GM10248 (cell line): Measurements from ENCODE around the gene GFER.
A peak's percentile ranks its signal among the peaks of the same experiment; 100 is the strongest.
"Not testable (repeated sequence)": the region's sequence is repeated elsewhere in the genome, so short reads cannot be mapped to it uniquely, and the experiment has no call there.

ENCODE experiments used
- CTCF ChIA-PET: fragments of 300-600 bp; sonication (Branson Sonifier 250); formaldehyde crosslinking; extraction: SDS; loops from one replicate; lab custom pipeline; 2021; ENCODE audit warnings: antibody characterized with exemption; lab: Yijun Ruan, JAX
- POLR2A ChIA-PET: fragments of 350-650 bp; sonication (Branson Sonifier 250); formaldehyde crosslinking; extraction: SDS; loops from one replicate; lab custom pipeline; 2020; ENCODE audit warnings: antibody characterized with exemption; lab: Yijun Ruan, JAX
- DNase-seq: peaks from one replicate; pipeline ENCODE4 v3.0.0; 2012; ENCODE audit errors: extremely low spot score
- TF ChIP-seq, protein P1 (sequence below): IDR thresholded peaks from 2 replicates; pipeline ENCODE4 v1.5.1; 2012; ENCODE audit warnings: mild to moderate bottlenecking, low read depth; ENCODE audit errors: extremely low read depth, missing control alignments, control extremely low read depth

Gene GFER

DNA sequence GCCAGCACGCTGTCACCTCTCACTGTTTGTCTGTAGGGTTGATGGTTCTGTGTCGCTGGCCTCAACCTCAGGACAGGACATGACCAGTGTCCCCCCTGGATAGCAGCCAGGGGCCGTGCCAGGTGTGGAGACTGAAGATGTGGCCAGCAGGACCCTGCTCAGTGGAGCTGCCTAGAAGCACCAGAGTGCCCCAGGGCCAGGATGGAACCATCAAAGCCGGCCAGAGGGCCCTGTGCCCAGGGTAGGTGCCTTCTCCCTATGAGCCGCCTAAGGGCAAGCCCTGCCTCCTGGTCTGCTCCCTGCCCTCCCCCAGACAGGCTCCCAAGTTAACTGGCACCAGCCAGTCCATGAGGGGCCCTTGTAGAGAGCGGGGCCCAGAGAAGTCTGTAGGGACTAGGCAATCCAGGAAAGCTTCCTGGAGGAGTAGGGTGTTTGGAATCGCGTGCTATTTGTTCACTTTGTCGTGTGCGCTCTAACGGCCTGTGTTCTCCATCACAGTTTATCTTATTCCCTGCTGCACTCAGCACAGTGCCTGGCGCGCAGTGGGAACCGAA lies 25.2 kb upstream of the GFER start:
- DNase-seq, result no peak
- ChIA-PET POLR2A (no interaction called here), CTCF (interaction anchor here (2.0 kb wide), 1 partner anchor 13 kb away, joined by 5 read pairs; no protein-coding TSS in a partner anchor)
- TF ChIP-seq, protein P1, sequence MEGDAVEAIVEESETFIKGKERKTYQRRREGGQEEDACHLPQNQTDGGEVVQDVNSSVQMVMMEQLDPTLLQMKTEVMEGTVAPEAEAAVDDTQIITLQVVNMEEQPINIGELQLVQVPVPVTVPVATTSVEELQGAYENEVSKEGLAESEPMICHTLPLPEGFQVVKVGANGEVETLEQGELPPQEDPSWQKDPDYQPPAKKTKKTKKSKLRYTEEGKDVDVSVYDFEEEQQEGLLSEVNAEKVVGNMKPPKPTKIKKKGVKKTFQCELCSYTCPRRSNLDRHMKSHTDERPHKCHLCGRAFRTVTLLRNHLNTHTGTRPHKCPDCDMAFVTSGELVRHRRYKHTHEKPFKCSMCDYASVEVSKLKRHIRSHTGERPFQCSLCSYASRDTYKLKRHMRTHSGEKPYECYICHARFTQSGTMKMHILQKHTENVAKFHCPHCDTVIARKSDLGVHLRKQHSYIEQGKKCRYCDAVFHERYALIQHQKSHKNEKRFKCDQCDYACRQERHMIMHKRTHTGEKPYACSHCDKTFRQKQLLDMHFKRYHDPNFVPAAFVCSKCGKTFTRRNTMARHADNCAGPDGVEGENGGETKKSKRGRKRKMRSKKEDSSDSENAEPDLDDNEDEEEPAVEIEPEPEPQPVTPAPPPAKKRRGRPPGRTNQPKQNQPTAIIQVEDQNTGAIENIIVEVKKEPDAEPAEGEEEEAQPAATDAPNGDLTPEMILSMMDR, result no peak

DNA sequence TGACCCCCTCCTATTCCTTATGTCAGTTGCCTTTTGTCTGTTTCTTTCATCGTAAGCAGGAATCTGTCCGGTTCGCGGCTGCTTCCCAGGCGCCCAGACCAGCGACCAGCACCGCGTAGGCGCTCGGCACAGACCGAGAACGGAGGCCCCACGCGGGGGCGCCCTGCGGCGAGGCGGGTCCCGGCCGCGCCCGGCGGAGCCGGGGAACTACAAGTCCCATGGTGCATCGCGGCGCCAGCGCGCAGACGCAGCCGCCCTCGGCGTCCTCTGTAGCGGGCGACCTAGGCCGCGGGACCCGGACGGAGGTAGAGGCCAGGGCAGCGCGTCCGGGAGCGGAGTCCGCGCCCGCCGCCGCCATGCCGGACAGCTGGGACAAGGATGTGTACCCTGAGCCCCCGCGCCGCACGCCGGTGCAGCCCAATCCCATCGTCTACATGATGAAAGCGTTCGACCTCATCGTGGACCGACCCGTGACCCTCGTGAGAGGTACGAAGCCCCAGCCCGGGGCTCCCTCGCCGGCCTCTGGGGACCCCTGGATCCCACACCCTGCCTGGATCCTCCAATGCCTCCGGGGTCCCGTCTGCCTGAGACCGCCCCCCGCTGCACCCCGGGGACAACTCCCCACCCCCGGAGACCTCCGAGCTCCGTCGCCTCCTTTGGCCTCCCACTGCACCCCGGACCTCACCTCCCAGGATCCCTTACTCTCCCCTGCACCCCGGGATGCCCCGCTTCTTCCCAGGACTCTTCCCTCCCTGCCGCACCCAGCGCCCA lies 24.5 kb upstream of the GFER start, which contains the start of gene NDUFB10:
NDUFB10 (plus strand) TSS at position 270 of the 771 bp plus-strand sequence; CDS start at position 357, 87 bp downstream.
- CTCF ChIA-PET, result interaction anchor here (2.0 kb wide), 1 partner anchor 13 kb away, joined by 5 read pairs; no protein-coding TSS in a partner anchor
- peak; percentile 93 for DNase-seq
- TF ChIP-seq, protein P1, result peak; percentile 84

DNA sequence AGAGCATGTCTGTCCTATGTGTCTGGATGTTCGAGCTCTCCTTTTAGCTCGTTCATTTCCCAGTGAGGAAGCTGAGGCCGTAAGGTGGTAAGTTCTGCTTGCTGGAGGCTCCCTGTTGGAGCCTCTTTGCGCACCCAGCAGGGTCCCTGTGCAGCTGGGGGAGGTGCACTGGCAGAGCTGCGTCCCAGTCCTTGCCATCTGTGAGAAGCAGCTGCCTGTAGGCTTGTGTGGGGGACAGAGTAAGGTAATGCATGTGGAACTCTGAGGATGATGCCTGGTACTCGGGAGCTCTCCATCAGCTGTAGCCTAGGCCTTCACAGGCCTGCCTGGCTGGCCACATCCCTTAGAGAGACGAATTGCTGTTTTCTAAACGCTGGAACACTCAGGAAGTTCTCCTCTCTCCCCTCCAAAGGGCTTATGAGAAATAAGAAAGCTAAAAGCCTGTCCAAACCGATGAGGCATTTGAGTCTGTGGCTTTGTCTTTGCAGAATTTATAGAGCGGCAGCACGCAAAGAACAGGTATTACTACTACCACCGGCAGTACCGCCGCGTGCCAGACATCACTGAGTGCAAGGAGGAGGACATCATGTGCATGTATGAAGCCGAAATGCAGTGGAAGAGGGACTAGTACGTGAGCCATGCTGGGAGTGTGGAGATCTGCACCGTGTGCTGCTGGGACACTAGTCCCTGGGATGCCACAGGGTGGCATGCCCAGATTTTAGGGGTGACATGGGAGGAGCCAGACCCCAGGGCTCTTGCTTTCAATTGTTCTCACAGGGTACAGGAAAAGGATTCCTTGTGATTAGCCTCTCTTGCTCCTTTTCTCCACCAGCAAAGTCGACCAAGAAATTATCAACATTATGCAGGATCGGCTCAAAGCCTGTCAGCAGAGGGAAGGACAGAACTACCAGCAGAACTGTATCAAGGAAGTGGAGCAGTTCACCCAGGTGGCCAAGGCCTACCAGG lies 23.0 kb upstream of the GFER start:
- POLR2A ChIA-PET, result interaction anchor here (1.1 to 2.2 kb wide), 4 partner anchors 18 to 195 kb away, joined by 4 to 9 read pairs (median 4); partner anchors contain the start of genes MSRB1 and TRAF7
- no peak for DNase-seq
- TF ChIP-seq, protein P1, result no peak
- CTCF ChIA-PET, result interaction anchor here (1.1 kb wide), 1 partner anchor 10 kb away, joined by 5 read pairs; no protein-coding TSS in a partner anchor

More for the DNA sequence above, 24.5 kb upstream of the GFER start, which contains the start of gene NDUFB10:
- POLR2A ChIA-PET, result interaction anchor here (2.2 kb wide), 1 partner anchor 196 kb away, joined by 9 read pairs; the partner anchor contains the start of gene TRAF7

DNA sequence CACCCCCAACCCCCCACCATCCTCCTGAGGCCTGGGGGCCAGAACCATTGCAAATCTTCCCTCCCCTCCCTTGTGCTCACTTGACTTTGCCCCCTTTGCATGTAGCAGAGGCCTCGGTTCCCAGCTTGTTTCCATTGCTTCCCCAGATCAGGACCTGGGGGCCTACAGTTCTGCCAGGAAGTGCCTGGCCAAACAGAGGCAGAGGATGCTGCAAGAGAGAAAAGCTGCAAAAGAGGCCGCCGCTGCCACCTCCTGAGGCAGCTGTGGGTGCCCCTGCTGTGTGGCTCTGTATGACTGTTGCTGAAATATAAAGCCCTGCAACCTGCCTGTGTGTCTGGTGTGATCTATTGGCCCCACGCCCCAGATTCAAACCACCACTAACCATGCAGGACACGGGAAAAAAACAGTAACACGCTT lies 22.3 kb upstream of the GFER start:
- POLR2A ChIA-PET, result interaction anchor here (0.6 to 1.1 kb wide), 2 partner anchors 31 to 65 kb away, joined by 4 read pairs; partner anchors contain the start of gene NHERF2
- CTCF ChIA-PET, result interaction anchor here (1.3 kb wide), 1 partner anchor 43 kb away, joined by 4 read pairs; no protein-coding TSS in a partner anchor
- TF ChIP-seq, protein P1, result no peak
- no peak for DNase-seq

DNA sequence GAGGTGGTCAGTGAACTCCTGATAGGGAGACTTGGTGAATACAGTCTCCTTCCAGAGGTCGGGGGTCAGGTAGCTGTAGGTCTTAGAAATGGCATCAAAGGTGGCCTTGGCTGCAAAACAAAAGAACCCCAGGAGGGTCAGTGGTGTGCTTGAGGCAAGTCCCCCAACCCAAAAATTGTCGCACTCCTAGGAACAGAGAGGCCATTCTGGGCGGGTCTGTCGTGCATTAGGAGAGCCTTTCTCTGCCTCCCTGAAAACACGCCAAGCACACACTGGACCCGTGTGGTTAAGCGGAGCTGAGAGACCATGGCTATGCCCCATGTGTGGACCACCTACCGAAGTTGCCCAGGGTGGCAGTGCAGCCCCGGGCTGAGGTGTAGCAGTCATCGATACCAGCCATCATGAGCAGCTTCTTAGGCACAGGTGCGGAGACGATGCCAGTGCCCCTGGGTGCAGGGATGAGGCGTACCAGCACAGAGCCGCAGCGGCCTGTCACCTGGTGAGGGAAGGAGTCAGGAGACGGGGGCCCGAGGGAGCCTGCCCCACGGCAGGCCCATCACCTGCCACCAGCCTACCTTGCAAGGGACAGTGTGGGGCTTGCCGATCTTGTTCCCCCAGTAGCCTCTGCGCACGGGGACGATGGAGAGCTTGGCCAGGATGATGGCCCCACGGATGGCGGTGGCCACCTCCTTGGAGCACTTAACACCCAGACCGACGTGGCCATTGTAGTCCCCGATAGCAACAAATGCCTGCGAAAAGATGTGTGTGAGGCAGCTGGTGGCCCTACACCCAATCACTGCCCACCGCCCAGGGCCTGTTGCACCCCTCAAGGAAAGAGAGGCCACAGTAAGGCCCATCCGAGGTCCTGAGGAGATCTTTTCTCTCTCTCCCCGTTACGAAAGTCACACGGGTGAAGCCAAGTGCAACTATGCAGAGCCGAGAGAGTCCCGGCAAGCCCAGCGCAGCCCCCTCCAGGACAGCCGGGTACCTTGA lies 21.5 kb upstream of the GFER start:
- CTCF ChIA-PET, result interaction anchor here (1.3 kb wide), 1 partner anchor 42 kb away, joined by 4 read pairs; no protein-coding TSS in a partner anchor
- POLR2A ChIA-PET, result interaction anchor here (0.6 to 1.6 kb wide), 4 partner anchors 8 to 65 kb away, joined by 4 to 5 read pairs (median 4); partner anchors contain the start of genes NHERF2, RPL3L and TBL3
- not testable (repeated sequence) for DNase-seq
